GM23338 (cell line): ENCODE measurements around the gene SPR. TPM values are rescaled to one million over a fixed set of nuclear protein-coding genes. Genes with fewer than 3 reads are reported as not detected.

Experiments
- ATAC-seq: fragments of 200-7000 bp; cut with Tn5 transposase; 3 replicates; pipeline ENCODE4 v1.9.1; 2020
- DNase-seq: peaks from one replicate; pipeline ENCODE4 v3.0.0-alpha.2; 2015; ENCODE audit warnings: low spot score
- H2AFZ ChIP-seq: fragments of 200-600 bp; sonication (generic); 2 replicates; pipeline ENCODE4 v1.8.0; 2016; ENCODE audit warnings: antibody characterized with exemption, mild to moderate bottlenecking, moderate library complexity
- H3F3A ChIP-seq: fragments of 200-600 bp; sonication (generic); replicated peaks from 2 replicates; pipeline ENCODE4 v1.8.0; 2017; ENCODE audit warnings: antibody characterized with exemption, mixed run types, low read depth
- H3K27ac ChIP-seq: fragments of 200-600 bp; sonication (generic); 2 replicates; pipeline ENCODE4 v1.6.1; 2016; ENCODE audit warnings: low read depth
- H3K27me3 ChIP-seq: fragments of 200-600 bp; sonication (generic); 2 replicates; pipeline ENCODE4 v1.8.0; 2016; ENCODE audit warnings: mild to moderate bottlenecking, mixed run types, moderate library complexity; ENCODE audit not compliant: insufficient read depth
- H3K36me3 ChIP-seq: fragments of 200-600 bp; sonication (generic); 2 replicates; pipeline ENCODE4 v1.8.0; 2016; ENCODE audit warnings: mild to moderate bottlenecking; ENCODE audit not compliant: insufficient read depth
- H3K4me1 ChIP-seq: fragments of 200-600 bp; sonication (generic); 2 replicates; pipeline ENCODE4 v1.8.0; 2016; ENCODE audit warnings: mild to moderate bottlenecking, moderate library complexity; ENCODE audit not compliant: insufficient read depth
- H3K4me2 ChIP-seq: fragments of 200-600 bp; sonication (generic); 2 replicates; pipeline ENCODE4 v1.7.1; 2017; ENCODE audit warnings: mixed run types
- H3K4me3 ChIP-seq: fragments of 200-600 bp; sonication (generic); 2 replicates; pipeline ENCODE4 v1.6.1; 2016; ENCODE audit warnings: mixed run types
- H3K79me2 ChIP-seq: fragments of 200-600 bp; sonication (generic); replicated peaks from 2 replicates; pipeline ENCODE4 v1.8.0; 2017; ENCODE audit warnings: mild to moderate bottlenecking; ENCODE audit not compliant: insufficient read depth
- H3K9me2 ChIP-seq: fragments of 200-600 bp; sonication (generic); 2 replicates; pipeline ENCODE4 v1.8.0; 2017; ENCODE audit not compliant: insufficient read depth
- H4K20me1 ChIP-seq: fragments of 200-600 bp; sonication (generic); replicated peaks from 2 replicates; pipeline ENCODE4 v1.8.0; 2017; ENCODE audit warnings: mild to moderate bottlenecking; ENCODE audit not compliant: insufficient read depth
- H3K27ac Mint-ChIP-seq: 2 replicates; pipeline ENCODE4 v1.8.0; 2020; ENCODE audit warnings: inconsistent platforms, mild to moderate bottlenecking, moderate library complexity, mixed read lengths
- H3K27me3 Mint-ChIP-seq: 3 replicates; pipeline ENCODE4 v1.8.0; 2022; ENCODE audit warnings: low read depth, mild to moderate bottlenecking, moderate library complexity, mixed read lengths, inconsistent platforms; ENCODE audit not compliant: insufficient read depth, poor library complexity
- H3K36me3 Mint-ChIP-seq: 3 replicates; pipeline ENCODE4 v1.8.0; 2021; ENCODE audit warnings: low read depth, mild to moderate bottlenecking, inconsistent platforms, moderate library complexity, mixed read lengths
- H3K4me1 Mint-ChIP-seq: 3 replicates; pipeline ENCODE4 v1.8.0; 2020; ENCODE audit warnings: mild to moderate bottlenecking, inconsistent platforms, mixed read lengths
- H3K4me3 Mint-ChIP-seq: 3 replicates; pipeline ENCODE4 v1.8.0; 2021; ENCODE audit warnings: moderate library complexity, mild to moderate bottlenecking, inconsistent platforms, mixed read lengths
- H3K9me3 Mint-ChIP-seq: 3 replicates; pipeline ENCODE4 v1.8.0; 2020; ENCODE audit warnings: moderate library complexity, mild to moderate bottlenecking, inconsistent platforms, mixed read lengths
- CREB1 ChIP-seq: fragments of 250-450 bp; sonication (Bioruptor Pico); IDR thresholded peaks from 2 replicates; pipeline ENCODE4 v1.5.0; 2020; ENCODE audit warnings: low read depth, mild to moderate bottlenecking, moderate library complexity
- EZH2phosphoT487 ChIP-seq: fragments of 200-600 bp; sonication (generic); IDR thresholded peaks from one replicate; pipeline ENCODE4 v1.8.1; 2018; ENCODE audit warnings: antibody characterized with exemption; ENCODE audit not compliant: unreplicated experiment
- JUNB ChIP-seq: IDR thresholded peaks from one replicate; pipeline ENCODE4 v1.6.1; 2016; ENCODE audit warnings: antibody characterized with exemption; ENCODE audit not compliant: unreplicated experiment
- NANOG ChIP-seq: IDR thresholded peaks from 2 replicates; pipeline ENCODE4 v1.6.1; 2016; ENCODE audit warnings: antibody characterized with exemption, borderline replicate concordance
- POLR2AphosphoS5 ChIP-seq: IDR thresholded peaks from 2 replicates; pipeline ENCODE4 v1.6.1; 2016; ENCODE audit warnings: antibody characterized with exemption, low read depth
- STAT1 ChIP-seq: IDR thresholded peaks from one replicate; pipeline ENCODE4 v1.6.1; 2016; ENCODE audit warnings: antibody characterized with exemption; ENCODE audit not compliant: unreplicated experiment
- ZNF114 ChIP-seq: fragments of 250-450 bp; sonication (Bioruptor Pico); IDR thresholded peaks from 2 replicates; pipeline ENCODE4 v1.5.0; 2020; ENCODE audit warnings: mild to moderate bottlenecking, moderate library complexity
- ZNF331 ChIP-seq: fragments of 250-450 bp; sonication (Bioruptor Pico); IDR thresholded peaks from 2 replicates; pipeline ENCODE4 v1.5.0; 2020; ENCODE audit warnings: low read depth, mild to moderate bottlenecking, moderate library complexity
- polyA plus RNA-seq: library from polyadenylated mRNA; unstranded; fragments of >200 nt; fragmentation: Nextera tagmentation; extraction: Ambion mirVana; gene quantifications from 2 replicates; pipeline ENCODE4 v1.2.1, GENCODE V29; 2016
- total RNA-seq: library from RNA; depleted of rRNA; stranded (reverse); fragments of >200 nt; shearing (Covaris generic); gene quantifications from 2 replicates; pipeline ENCODE4 v1.2.3, GENCODE V29; 2014
- TF ChIP-seq, protein P1 (sequence below): IDR thresholded peaks from 2 replicates; pipeline ENCODE4 v1.6.1; 2016; ENCODE audit warnings: antibody characterized with exemption
- TF ChIP-seq, protein P2 (sequence below), 2 experiments: fragments of 200-600 bp in 1 of 2; sonication (generic) in 1 of 2; conservative IDR thresholded peaks; 2 replicates each; pipeline versions ENCODE4 v1.5.1 to v1.6.1; 2016 to 2017; ENCODE audit warnings: antibody characterized with exemption in 2 of 2, low read depth in 2 of 2, mild to moderate bottlenecking in 2 of 2, moderate library complexity in 1 of 2
- TF ChIP-seq, protein P3 (sequence below): fragments of 250-450 bp; sonication (Bioruptor Pico); IDR thresholded peaks from 2 replicates; pipeline ENCODE4 v1.5.0; 2020; ENCODE audit warnings: mild to moderate bottlenecking, moderate library complexity

SPR gene
- total and polyA plus RNA-seq, 2 experiments from 2014 or later = 10.7 to 15.2 TPM

DNA sequence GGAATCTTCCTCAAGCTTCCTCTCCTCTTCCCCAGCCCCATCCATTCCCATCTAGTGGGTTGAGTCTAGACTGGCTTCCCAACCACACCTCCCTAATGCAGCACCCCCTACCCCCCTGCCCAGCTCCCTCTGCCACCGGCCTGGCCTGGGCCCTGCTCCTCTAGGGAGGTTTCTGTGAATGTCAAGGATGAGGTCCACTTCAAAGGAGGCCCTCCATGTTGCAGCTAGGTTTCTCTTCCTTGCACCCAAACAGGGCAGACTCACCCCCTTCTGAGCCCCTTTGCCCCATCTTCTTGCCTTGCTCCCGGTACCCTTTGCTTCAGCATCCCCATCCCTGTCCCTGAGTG, 48.4 kb downstream of the SPR start (continued):
- TF ChIP-seq, protein P1, sequence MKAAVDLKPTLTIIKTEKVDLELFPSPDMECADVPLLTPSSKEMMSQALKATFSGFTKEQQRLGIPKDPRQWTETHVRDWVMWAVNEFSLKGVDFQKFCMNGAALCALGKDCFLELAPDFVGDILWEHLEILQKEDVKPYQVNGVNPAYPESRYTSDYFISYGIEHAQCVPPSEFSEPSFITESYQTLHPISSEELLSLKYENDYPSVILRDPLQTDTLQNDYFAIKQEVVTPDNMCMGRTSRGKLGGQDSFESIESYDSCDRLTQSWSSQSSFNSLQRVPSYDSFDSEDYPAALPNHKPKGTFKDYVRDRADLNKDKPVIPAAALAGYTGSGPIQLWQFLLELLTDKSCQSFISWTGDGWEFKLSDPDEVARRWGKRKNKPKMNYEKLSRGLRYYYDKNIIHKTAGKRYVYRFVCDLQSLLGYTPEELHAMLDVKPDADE = no peak
- TF ChIP-seq ZNF331 (no peak), CREB1 (CRISPR knock-in tag) (no peak), ZNF114 (no peak), NANOG (no peak), POLR2AphosphoS5 (no peak), STAT1 (no peak), EZH2phosphoT487 (no peak)
- TF ChIP-seq, protein P2, sequence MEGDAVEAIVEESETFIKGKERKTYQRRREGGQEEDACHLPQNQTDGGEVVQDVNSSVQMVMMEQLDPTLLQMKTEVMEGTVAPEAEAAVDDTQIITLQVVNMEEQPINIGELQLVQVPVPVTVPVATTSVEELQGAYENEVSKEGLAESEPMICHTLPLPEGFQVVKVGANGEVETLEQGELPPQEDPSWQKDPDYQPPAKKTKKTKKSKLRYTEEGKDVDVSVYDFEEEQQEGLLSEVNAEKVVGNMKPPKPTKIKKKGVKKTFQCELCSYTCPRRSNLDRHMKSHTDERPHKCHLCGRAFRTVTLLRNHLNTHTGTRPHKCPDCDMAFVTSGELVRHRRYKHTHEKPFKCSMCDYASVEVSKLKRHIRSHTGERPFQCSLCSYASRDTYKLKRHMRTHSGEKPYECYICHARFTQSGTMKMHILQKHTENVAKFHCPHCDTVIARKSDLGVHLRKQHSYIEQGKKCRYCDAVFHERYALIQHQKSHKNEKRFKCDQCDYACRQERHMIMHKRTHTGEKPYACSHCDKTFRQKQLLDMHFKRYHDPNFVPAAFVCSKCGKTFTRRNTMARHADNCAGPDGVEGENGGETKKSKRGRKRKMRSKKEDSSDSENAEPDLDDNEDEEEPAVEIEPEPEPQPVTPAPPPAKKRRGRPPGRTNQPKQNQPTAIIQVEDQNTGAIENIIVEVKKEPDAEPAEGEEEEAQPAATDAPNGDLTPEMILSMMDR (conservative IDR thresholded peaks at IDR 0.05; ENCODE audit: low read depth in 2 of 2) = no peak

DNA sequence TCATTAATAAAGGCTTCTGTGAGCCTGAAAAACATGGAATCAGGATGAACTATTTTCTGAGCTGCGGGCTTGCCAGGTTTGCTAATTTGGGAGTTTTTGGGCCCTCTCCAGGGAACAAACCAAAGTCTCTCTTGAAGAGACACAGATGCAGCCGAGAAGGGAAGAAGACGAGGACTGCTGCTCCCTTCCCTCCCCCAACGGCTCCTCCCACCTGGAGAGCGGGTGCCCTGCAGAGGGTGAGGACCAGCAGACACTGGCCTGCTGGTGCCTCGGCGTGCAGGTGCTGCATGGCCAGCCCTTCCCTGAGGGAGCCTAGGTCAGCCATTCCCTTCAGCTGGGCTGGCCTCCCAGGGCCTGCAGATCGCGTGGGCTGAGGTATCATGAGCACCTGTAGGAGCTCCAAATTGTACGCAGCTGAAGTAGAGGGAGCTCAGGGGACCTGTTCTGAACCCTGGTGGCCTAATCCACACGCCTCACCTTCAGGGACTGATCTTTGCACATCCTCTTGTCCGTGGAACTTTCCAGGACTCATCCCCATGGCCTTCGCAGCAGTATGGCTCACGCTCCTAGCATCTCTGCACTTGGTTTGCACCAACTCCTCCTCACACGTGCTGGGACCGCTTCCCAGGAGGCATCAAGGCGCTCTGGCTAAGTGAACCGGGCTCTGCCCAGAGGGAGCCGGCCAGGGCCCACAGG, 49.6 kb downstream of the SPR start:
- H3K36me3 Mint-ChIP-seq = peaks cover 21% of the 10 kb centered on the region
- no peaks in the 10 kb centered on the region for H4K20me1 ChIP-seq
- H3K36me3 ChIP-seq = no peaks in the 10 kb centered on the region
- no peaks in the 10 kb centered on the region; the same call in 1 of the 3 replicates for H3K9me3 Mint-ChIP-seq
- H3K27me3 ChIP-seq = peaks cover 14% of the 10 kb centered on the region
- H3K79me2 ChIP-seq = no peaks in the 10 kb centered on the region
- H2AFZ ChIP-seq = no peak overlapping the region
- H3K4me1 ChIP-seq = peaks cover 20% of the 10 kb centered on the region
- no peak overlapping the region for H3K27ac ChIP-seq
- H3K4me3 Mint-ChIP-seq = no peak overlapping the region
- H3K9me2 ChIP-seq = peaks cover 7% of the 10 kb centered on the region; the same call in 1 of the 2 replicates
- no peak for DNase-seq
- no peak overlapping the region for H3K4me3 ChIP-seq
- peaks cover 54% of the 10 kb centered on the region for H3K4me1 Mint-ChIP-seq
- H3K27me3 Mint-ChIP-seq = peaks cover 33% of the 10 kb centered on the region
- no peaks in the 10 kb centered on the region for H3F3A ChIP-seq
- peak overlapping the region; percentile 38; the same call in 1 of the 2 replicates for H3K4me2 ChIP-seq
- H3K27ac Mint-ChIP-seq = no peak overlapping the region
- peak; percentile 6 for ATAC-seq
- TF ChIP-seq, protein P3, sequence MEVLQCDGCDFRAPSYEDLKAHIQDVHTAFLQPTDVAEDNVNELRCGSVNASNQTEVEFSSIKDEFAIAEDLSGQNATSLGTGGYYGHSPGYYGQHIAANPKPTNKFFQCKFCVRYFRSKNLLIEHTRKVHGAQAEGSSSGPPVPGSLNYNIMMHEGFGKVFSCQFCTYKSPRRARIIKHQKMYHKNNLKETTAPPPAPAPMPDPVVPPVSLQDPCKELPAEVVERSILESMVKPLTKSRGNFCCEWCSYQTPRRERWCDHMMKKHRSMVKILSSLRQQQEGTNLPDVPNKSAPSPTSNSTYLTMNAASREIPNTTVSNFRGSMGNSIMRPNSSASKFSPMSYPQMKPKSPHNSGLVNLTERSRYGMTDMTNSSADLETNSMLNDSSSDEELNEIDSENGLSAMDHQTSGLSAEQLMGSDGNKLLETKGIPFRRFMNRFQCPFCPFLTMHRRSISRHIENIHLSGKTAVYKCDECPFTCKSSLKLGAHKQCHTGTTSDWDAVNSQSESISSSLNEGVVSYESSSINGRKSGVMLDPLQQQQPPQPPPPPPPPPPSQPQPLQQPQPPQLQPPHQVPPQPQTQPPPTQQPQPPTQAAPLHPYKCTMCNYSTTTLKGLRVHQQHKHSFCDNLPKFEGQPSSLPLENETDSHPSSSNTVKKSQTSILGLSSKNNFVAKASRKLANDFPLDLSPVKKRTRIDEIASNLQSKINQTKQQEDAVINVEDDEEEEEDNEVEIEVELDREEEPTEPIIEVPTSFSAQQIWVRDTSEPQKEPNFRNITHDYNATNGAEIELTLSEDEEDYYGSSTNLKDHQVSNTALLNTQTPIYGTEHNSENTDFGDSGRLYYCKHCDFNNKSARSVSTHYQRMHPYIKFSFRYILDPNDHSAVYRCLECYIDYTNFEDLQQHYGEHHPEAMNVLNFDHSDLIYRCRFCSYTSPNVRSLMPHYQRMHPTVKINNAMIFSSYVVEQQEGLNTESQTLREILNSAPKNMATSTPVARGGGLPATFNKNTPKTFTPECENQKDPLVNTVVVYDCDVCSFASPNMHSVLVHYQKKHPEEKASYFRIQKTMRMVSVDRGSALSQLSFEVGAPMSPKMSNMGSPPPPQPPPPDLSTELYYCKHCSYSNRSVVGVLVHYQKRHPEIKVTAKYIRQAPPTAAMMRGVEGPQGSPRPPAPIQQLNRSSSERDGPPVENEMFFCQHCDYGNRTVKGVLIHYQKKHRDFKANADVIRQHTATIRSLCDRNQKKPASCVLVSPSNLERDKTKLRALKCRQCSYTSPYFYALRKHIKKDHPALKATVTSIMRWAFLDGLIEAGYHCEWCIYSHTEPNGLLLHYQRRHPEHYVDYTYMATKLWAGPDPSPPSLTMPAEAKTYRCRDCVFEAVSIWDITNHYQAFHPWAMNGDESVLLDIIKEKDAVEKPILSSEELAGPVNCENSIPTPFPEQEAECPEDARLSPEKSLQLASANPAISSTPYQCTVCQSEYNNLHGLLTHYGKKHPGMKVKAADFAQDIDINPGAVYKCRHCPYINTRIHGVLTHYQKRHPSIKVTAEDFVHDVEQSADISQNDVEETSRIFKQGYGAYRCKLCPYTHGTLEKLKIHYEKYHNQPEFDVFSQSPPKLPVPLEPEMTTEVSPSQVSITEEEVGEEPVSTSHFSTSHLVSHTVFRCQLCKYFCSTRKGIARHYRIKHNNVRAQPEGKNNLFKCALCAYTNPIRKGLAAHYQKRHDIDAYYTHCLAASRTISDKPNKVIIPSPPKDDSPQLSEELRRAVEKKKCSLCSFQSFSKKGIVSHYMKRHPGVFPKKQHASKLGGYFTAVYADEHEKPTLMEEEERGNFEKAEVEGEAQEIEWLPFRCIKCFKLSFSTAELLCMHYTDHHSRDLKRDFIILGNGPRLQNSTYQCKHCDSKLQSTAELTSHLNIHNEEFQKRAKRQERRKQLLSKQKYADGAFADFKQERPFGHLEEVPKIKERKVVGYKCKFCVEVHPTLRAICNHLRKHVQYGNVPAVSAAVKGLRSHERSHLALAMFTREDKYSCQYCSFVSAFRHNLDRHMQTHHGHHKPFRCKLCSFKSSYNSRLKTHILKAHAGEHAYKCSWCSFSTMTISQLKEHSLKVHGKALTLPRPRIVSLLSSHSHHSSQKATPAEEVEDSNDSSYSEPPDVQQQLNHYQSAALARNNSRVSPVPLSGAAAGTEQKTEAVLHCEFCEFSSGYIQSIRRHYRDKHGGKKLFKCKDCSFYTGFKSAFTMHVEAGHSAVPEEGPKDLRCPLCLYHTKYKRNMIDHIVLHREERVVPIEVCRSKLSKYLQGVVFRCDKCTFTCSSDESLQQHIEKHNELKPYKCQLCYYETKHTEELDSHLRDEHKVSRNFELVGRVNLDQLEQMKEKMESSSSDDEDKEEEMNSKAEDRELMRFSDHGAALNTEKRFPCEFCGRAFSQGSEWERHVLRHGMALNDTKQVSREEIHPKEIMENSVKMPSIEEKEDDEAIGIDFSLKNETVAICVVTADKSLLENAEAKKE (CRISPR knock-in tag) = no peak
- TF ChIP-seq ZNF114 (no peak), CREB1 (CRISPR knock-in tag) (no peak), ZNF331 (no peak), JUNB (no peak), NANOG (no peak), POLR2AphosphoS5 (no peak), EZH2phosphoT487 (no peak)
- TF ChIP-seq, protein P1 = no peak
- TF ChIP-seq, protein P2 (conservative IDR thresholded peaks at IDR 0.05; ENCODE audit: low read depth in 2 of 2) = no peak
